B cell (primary cell): ENCODE results near the gene C10orf53.

Source experiments
- CTCF ChIP-seq: fragments of 200-600 bp; IDR thresholded peaks from one replicate; pipeline ENCODE4 v1.8.0; 2022; ENCODE audit warnings: antibody characterized with exemption, mild to moderate bottlenecking
- EZH2 ChIP-seq: IDR thresholded peaks from 2 replicates; pipeline ENCODE4 v1.6.1; 2012; ENCODE audit warnings: borderline replicate concordance, low read depth, mild to moderate bottlenecking, moderate library complexity, low read length; ENCODE audit not compliant: insufficient read depth, poor library complexity, severe bottlenecking

DNA sequence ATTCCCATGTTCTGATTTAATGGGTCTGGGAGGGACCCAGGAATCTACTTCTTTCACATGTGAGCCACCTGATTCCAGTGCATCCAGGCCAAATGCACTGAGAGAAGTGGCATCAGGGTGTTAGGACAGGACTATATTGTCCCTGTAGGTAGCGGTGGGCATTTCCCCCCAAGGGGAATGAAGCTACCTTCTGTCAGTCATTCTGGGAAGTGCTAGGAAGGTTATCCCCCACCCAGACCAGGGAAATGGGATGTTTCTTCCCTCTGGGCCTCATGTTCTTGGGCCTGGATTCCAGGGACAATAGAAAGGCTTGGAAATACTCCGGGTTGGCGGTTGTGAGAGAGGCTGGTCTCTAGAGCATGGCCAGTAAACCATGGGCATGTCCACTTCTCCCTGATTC lies 20.8 kb downstream of the C10orf53 start:
- TF ChIP-seq CTCF: no peak
- no peak for TF ChIP-seq EZH2
